GM06990 (cell line): ENCODE results near the gene DOK4.

Experiments used
- DNase-seq: peaks from one replicate; pipeline ENCODE4 v3.0.0-alpha.2; 2011; ENCODE audit not compliant: insufficient read length; ENCODE audit errors: extremely low read depth
- H3K27me3 ChIP-seq: replicated peaks from 2 replicates; pipeline ENCODE4 v1.6.0; 2011; ENCODE audit warnings: low read length; ENCODE audit not compliant: control insufficient read depth, insufficient read depth
- H3K36me3 ChIP-seq: 2 replicates; pipeline ENCODE4 v1.5.1; 2011; ENCODE audit warnings: low read length; ENCODE audit not compliant: control insufficient read depth, insufficient read depth
- H3K4me3 ChIP-seq: replicated peaks from 2 replicates; pipeline ENCODE4 v1.5.1; 2011; ENCODE audit warnings: low read depth, mild to moderate bottlenecking, control low read depth, low read length
- TF ChIP-seq, protein P1 (sequence below): IDR thresholded peaks from 2 replicates; pipeline ENCODE4 v1.5.1; 2011; ENCODE audit warnings: low read length, control low read depth, mild to moderate bottlenecking, inconsistent platforms; ENCODE audit not compliant: insufficient read depth, poor library complexity, severe bottlenecking

The DOK4 gene

DNA sequence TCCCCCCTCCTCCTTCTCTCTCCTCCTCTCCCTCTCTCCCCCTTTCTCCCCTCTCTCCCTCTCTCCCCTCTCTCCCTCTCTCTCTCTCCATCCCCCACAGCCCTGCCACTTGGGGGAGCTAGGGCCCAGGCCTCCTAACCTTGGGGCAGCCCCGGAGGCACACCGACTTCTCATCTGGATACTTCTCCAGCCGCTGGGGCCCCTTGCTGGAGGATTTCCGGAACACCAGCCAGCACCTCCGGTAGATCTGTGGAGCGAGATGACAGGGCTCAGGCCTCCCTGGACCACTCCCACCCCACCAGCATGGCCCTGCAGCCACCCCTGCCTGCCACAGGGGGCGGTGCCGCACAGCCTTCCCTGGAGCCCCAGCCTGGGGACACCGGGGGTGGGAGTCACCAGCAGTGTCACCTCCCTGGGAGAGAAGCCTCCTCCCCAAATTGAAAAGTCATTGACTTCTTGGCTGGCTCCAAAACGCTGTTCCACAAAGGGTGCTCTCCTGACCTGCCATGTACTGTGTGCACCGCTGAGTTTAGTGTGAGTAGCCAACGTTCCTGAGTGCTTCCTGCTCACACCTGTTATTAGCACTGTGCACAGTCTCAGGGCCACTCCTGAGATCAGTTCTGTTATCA is 10.5 kb downstream of the DOK4 start:
- TF ChIP-seq, protein P1, sequence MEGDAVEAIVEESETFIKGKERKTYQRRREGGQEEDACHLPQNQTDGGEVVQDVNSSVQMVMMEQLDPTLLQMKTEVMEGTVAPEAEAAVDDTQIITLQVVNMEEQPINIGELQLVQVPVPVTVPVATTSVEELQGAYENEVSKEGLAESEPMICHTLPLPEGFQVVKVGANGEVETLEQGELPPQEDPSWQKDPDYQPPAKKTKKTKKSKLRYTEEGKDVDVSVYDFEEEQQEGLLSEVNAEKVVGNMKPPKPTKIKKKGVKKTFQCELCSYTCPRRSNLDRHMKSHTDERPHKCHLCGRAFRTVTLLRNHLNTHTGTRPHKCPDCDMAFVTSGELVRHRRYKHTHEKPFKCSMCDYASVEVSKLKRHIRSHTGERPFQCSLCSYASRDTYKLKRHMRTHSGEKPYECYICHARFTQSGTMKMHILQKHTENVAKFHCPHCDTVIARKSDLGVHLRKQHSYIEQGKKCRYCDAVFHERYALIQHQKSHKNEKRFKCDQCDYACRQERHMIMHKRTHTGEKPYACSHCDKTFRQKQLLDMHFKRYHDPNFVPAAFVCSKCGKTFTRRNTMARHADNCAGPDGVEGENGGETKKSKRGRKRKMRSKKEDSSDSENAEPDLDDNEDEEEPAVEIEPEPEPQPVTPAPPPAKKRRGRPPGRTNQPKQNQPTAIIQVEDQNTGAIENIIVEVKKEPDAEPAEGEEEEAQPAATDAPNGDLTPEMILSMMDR, result peak; percentile 92
- H3K27me3 ChIP-seq, result no peaks in the 10 kb centered on the region; the same call in 1 of the 2 replicates
- H3K4me3 ChIP-seq, result no peak overlapping the region
- DNase-seq, result peak; percentile 78
- peaks cover 18% of the 10 kb centered on the region for H3K36me3 ChIP-seq

DNA sequence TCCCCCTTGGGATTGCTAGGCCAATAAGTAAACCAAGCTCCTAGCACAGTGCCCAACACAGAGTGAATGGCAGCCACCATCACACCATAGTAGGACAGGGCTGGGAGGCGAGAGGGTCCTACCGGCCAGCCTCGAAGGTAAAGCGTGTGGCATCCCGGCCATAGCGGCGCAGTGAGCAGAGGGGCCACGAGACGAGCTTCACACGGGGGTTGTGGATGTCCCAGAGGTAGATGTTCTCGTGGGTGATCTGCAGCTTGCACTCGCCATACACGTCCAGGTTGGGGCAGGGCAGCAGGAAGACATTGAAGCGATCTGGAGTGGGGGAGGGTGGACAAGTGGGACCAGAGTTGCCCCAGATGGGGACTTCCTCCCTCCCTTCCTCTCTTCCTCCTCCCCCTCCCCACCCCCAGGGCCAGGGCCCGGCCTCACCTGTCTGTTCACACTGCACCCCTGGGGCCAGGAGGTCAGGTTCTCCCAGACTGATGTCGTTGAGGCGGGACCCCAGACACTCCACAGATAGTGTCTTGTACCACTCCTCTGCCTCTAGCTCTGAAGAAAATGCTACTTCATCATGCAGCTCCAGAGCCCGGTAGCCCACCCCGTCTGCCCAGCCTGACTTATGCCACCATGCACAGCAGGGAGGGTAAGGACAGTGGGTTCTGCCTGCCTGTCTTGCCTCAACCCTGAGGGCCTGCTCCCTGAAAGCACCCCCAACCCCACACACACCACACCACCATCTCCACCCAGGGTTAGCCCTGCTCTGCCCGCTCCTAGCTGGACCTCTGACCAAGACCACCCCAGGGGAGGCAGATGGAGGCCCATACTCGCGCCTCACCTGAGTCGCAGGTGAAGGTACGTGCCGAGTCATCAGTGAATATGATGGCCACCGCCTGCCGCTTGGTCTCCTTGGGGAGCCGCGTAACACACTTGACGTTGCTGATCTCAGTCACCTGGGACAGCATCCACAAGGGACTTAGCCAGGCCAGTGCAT is 11.3 kb downstream of the DOK4 start:
- no peaks in the 10 kb centered on the region; the same call in 1 of the 2 replicates for H3K27me3 ChIP-seq
- no peak for DNase-seq
- TF ChIP-seq, protein P1, result no peak
- H3K4me3 ChIP-seq, result no peak overlapping the region
- H3K36me3 ChIP-seq, result peaks cover 22% of the 10 kb centered on the region

DNA sequence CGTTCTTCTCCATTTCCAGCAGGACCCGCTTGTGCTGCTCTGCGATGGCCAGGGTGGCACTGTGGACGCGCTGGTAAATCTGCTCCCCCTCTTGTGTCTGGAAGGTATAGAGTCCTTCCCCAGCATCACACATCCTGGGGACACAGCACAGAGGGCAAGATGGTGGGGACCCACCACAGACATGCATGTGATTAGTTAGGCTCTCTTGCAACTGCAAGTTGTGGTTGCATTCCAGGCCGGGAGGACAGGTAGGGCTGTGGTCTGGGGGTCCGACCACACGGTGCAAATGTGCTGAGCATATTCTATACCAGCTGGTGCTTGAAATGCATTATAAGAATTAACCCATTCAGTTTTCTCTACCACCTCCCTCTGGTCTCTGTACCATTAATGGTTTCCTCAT is 12.4 kb downstream of the DOK4 start:
- TF ChIP-seq, protein P1, result no peak
- Histone ChIP-seq H3K4me3 (no peak overlapping the region), H3K36me3 (peaks cover 31% of the 10 kb centered on the region), H3K27me3 (no peaks in the 10 kb centered on the region)
- no peak for DNase-seq

DNA sequence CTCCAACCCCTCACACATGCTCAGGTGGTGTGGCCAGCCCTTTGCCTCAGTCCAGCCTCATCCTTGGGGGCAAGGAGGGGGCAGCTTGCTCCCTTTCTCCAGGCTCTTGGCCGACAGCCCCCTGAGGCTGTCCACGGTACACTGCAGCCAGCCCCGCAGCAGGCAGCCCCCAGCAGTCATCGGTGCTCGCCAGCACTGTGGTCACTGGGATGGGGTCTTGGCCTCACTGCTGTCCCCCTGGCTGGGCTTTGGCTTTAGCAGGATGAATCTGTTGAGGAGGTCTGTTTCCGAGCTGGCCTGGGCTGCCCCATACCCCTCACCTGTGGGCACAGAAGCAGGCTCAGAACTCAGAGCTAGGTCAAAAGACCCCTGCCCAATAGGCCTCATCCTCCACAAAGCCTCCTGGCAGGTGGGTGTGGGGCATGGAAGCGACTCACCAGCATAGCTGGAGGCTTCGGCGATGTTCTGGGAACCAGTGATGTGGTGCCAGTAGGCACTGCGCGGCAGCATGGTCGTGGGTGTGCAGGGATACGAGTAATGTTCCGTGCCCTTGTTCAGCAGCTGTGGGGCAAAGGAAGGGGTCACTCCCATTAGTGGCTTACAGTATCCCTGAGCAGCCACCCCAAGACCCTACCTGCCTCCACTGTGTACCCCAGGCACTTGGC is 13.0 kb downstream of the DOK4 start:
- TF ChIP-seq, protein P1, result no peak

DNA sequence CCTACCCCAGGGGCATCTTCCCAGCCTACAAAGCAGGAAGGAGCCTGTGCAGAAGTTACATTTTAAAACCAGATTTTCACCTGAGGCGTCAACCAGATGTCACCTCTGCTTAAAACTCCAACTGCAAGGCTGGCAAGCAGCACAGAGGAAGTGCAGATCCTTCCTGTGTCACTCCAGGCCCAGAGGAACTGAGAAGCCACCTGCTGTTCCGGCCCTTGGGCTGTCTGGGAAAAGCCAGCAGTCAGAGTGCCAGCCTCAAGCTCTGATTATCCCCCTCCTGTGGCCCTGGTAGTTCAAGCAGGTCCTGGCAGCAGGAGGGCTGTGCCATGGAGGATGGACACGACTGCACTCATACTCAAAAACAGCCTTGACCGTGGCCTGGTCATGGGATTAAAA is 13.6 kb downstream of the DOK4 start:
- H3K4me3 ChIP-seq, result no peak overlapping the region

More for the DNA sequence above, 13.0 kb downstream of the DOK4 start:
- H3K27me3 ChIP-seq, result no peaks in the 10 kb centered on the region
- no peak overlapping the region for H3K4me3 ChIP-seq
- no peak for DNase-seq
- peaks cover 34% of the 10 kb centered on the region for H3K36me3 ChIP-seq

More for the DNA sequence above, 13.6 kb downstream of the DOK4 start:
- H3K27me3 ChIP-seq, result no peaks in the 10 kb centered on the region
- TF ChIP-seq, protein P1, result no peak
- H3K36me3 ChIP-seq, result peaks cover 35% of the 10 kb centered on the region
- DNase-seq, result no peak
